SK-N-MC (cell line): ENCODE measurements around the gene CAPN8.

Experiments
- EZH2 ChIP-seq: fragments of 200-600 bp; sonication (generic); IDR thresholded peaks from one replicate; pipeline ENCODE4 v1.6.1; 2017; ENCODE audit warnings: antibody characterized with exemption
- POLR2AphosphoS5 ChIP-seq: IDR thresholded peaks from 2 replicates; pipeline ENCODE4 v1.6.1; 2012; ENCODE audit warnings: mild to moderate bottlenecking, low read depth, low read length, borderline replicate concordance

- TF ChIP-seq POLR2AphosphoS5 (no peak), EZH2 (no peak)
Observed at GRCh38 chr1:223682502-223682901, 17.0 kb upstream of the CAPN8 start.
